ENCODE results near the gene PCDHB4. TPM values are rescaled to one million over a fixed set of nuclear protein-coding genes. Genes with fewer than 3 reads are reported as not detected.
"Not testable (repeated sequence)": the region's sequence is repeated elsewhere in the genome, so short reads cannot be mapped to it uniquely, and the experiment has no call there.

The PCDHB4 gene
- polyA plus RNA-seq, 1 experiment: 0.02 TPM

- no peak for TF ChIP-seq CTCF (IDR thresholded peaks at IDR 0.05; ENCODE audit: insufficient read depth, low read depth, low read length)
- ChIA-PET POLR2A (no interaction called here), CTCF (interaction anchor here (1.5 kb wide), 1 partner anchor 29 kb away, joined by 4 read pairs; no protein-coding TSS in a partner anchor)
- no peak for DNase-seq (ENCODE audit: low read depth)
- Histone ChIP-seq H3K36me3 (ENCODE audit: control insufficient read depth, insufficient read depth, low read length) (no peaks in the 10 kb centered on the region), H3K27me3 (ENCODE audit: control insufficient read depth, insufficient read depth, low read length) (no peaks in the 10 kb centered on the region), H3K4me3 (ENCODE audit: low read depth, low read length) (no peak overlapping the region)
These were observed 29.3 kb downstream of the PCDHB4 start for GRCh38 chr5:141150993-141151325.

DNA sequence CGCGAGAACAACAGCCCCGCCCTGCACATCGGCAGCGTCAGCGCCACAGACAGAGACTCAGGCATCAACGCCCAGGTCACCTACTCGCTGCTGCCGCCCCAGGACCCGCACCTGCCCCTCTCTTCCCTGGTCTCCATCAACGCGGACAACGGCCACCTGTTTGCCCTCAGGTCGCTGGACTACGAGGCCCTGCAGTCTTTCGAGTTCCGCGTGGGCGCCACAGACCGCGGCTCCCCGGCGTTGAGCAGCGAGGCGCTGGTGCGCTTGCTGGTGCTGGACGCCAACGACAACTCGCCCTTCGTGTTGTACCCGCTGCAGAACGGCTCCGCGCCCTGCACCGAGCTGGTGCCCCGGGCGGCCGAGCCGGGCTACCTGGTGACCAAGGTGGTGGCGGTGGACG is 30.0 kb downstream of the PCDHB4 start:
- CTCF ChIA-PET; H3K4me3 ChIP-seq (ENCODE audit: low read depth, low read length); DNase-seq (ENCODE audit: low read depth); H3K27me3 ChIP-seq (ENCODE audit: control insufficient read depth, insufficient read depth, low read length); H3K36me3 ChIP-seq (ENCODE audit: control insufficient read depth, insufficient read depth, low read length); POLR2A ChIA-PET: not testable (repeated sequence)

DNA sequence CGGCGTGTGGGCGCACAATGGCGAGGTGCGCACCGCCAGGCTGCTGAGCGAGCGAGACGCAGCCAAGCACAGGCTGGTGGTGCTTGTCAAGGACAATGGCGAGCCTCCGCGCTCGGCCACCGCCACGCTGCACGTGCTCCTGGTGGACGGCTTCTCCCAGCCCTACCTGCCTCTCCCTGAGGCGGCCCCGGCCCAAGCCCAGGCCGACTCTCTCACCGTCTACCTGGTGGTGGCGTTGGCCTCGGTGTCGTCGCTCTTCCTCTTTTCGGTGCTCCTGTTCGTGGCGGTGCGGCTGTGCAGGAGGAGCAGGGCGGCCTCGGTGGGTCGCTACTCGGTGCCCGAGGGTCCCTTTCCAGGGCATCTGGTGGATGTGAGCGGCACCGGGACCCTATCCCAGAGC is 30.5 kb downstream of the PCDHB4 start:
- POLR2A ChIA-PET; H3K27me3 ChIP-seq (ENCODE audit: control insufficient read depth, insufficient read depth, low read length); H3K4me3 ChIP-seq (ENCODE audit: low read depth, low read length); CTCF ChIA-PET; DNase-seq (ENCODE audit: low read depth); H3K36me3 ChIP-seq (ENCODE audit: control insufficient read depth, insufficient read depth, low read length): not testable (repeated sequence)

DNA sequence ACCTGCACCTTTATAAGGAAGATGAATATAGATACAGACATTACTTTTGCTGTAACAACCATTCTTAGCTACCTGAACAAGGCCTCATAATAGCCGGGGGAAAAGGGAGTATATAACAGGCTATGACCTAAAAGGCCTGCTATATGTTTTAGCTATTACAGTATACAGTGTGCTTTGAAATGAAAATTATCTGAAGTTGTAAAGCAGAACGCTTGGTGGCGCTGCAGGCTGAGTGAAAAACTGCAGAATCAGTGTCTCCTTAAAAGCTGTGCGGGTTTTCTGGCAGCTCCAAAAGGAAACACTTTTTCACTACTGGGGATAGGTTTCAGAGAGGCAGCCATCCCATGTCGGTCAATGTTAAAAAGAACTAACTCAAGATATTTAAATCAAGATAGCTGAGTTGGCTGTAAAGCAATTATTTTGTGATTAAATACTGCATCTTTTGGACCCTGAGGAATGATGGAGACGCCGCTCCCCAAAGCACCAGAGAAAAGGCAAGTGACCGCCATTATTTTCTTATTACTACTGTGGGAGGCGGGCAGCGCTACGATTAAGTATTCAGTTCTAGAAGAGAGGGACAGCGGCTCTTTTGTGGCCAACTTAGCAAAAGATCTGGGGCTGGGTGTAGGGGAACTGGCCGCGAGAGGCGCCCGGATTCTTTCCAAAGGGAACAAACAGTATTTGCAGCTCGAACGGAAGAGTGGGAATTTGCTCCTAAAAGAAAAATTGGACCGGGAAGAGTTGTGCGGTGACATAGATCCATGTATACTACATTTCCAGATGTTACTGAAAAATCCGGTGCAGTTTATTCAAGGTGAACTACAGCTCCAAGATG is 34.1 kb downstream of the PCDHB4 start:
- Histone ChIP-seq H3K36me3 (ENCODE audit: control insufficient read depth, insufficient read depth, low read length) (no peaks in the 10 kb centered on the region), H3K4me3 (ENCODE audit: low read depth, low read length) (no peak overlapping the region), H3K27me3 (ENCODE audit: control insufficient read depth, insufficient read depth, low read length) (no peaks in the 10 kb centered on the region)
- ChIA-PET POLR2A (no interaction called here), CTCF (no interaction called here)
- no peak for TF ChIP-seq CTCF (IDR thresholded peaks at IDR 0.05; ENCODE audit: insufficient read depth, low read depth, low read length)
- no peak for DNase-seq (ENCODE audit: low read depth)

GRCh38 chr5:141157356-141157755 is 35.7 kb downstream of the PCDHB4 start:
- DNase-seq (ENCODE audit: low read depth); H3K4me3 ChIP-seq (ENCODE audit: low read depth, low read length); CTCF ChIA-PET; H3K36me3 ChIP-seq (ENCODE audit: control insufficient read depth, insufficient read depth, low read length); H3K27me3 ChIP-seq (ENCODE audit: control insufficient read depth, insufficient read depth, low read length); POLR2A ChIA-PET: not testable (repeated sequence)

GRCh38 chr5:141157901-141158300 is 36.3 kb downstream of the PCDHB4 start:
- H3K4me3 ChIP-seq (ENCODE audit: low read depth, low read length); DNase-seq (ENCODE audit: low read depth); CTCF ChIA-PET; H3K36me3 ChIP-seq (ENCODE audit: control insufficient read depth, insufficient read depth, low read length); POLR2A ChIA-PET; H3K27me3 ChIP-seq (ENCODE audit: control insufficient read depth, insufficient read depth, low read length): not testable (repeated sequence)

- ChIA-PET CTCF (interaction anchor here (0.5 to 1.3 kb wide), 5 partner anchors 10 to 626 kb away, joined by 3 to 5 read pairs (median 4); partner anchors contain the start of genes PCDHB16 and PCDHB2), POLR2A (no interaction called here)
- Histone ChIP-seq H3K27me3 (ENCODE audit: control insufficient read depth, insufficient read depth, low read length) (no peaks in the 10 kb centered on the region), H3K4me3 (ENCODE audit: low read depth, low read length) (peak within 1 kb of the TSS; percentile 14; the same call in 1 of the 2 replicates), H3K36me3 (ENCODE audit: control insufficient read depth, insufficient read depth, low read length) (no peaks in the 10 kb centered on the region)
- DNase-seq (ENCODE audit: low read depth): no peak
- TF ChIP-seq CTCF (IDR thresholded peaks at IDR 0.05; ENCODE audit: insufficient read depth, low read depth, low read length): peak; percentile 51; the same call in 1 of the 2 replicates
These were observed 51.0 kb downstream of the PCDHB4 start, which contains the start of gene PCDHB7 for GRCh38 chr5:141172381-141173204. Gene PCDHB7, plus strand, starts transcription at chr5:141172644. Its CDS starts 192 bp downstream, at chr5:141172836.

DNA sequence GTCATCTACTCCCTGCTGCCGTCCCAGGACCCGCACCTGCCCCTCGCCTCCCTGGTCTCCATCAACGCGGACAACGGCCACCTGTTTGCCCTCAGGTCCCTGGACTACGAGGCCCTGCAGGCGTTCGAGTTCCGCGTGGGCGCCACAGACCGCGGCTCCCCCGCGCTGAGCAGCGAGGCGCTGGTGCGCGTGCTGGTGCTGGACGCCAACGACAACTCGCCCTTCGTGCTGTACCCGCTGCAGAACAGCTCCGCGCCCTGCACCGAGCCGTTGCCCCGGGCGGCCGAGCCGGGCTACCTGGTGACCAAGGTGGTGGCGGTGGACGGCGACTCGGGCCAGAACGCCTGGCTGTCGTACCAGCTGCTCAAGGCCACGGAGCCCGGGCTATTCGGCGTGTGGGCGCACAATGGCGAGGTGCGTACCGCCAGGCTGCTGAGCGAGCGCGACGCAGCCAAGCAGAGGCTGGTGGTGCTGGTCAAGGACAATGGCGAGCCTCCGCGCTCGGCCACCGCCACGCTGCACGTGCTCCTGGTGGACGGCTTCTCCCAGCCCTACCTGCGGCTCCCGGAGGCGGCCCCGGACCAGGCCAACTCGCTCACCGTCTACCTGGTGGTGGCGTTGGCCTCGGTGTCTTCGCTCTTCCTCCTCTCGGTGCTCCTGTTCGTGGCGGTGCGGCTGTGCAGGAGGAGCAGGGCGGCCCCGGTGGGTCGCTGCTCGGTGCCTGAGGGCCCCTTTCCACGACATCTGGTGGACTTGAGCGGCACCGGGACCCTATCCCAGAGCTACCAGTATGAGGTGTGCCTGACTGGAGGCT is 52.9 kb downstream of the PCDHB4 start:
- DNase-seq (ENCODE audit: low read depth); POLR2A ChIA-PET; H3K36me3 ChIP-seq (ENCODE audit: control insufficient read depth, insufficient read depth, low read length); H3K27me3 ChIP-seq (ENCODE audit: control insufficient read depth, insufficient read depth, low read length); CTCF ChIA-PET; H3K4me3 ChIP-seq (ENCODE audit: low read depth, low read length): not testable (repeated sequence)

Data from BJ (cell line).